COR-L47 (cell line): ENCODE results near the gene LANCL1.

Experiments used
- DNase-seq: peaks from one replicate; lab custom pipeline; 2025; lab: John Stamatoyannopoulos, UW

The LANCL1 gene, protein sequence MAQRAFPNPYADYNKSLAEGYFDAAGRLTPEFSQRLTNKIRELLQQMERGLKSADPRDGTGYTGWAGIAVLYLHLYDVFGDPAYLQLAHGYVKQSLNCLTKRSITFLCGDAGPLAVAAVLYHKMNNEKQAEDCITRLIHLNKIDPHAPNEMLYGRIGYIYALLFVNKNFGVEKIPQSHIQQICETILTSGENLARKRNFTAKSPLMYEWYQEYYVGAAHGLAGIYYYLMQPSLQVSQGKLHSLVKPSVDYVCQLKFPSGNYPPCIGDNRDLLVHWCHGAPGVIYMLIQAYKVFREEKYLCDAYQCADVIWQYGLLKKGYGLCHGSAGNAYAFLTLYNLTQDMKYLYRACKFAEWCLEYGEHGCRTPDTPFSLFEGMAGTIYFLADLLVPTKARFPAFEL

GRCh38 chr2:210476194-210477128 lies at the start of gene LANCL1:
Gene LANCL1 (minus strand): TSS chr2:210476759. CDS start chr2:210476396, 363 bp downstream.
- peak; percentile 88 for DNase-seq

DNA sequence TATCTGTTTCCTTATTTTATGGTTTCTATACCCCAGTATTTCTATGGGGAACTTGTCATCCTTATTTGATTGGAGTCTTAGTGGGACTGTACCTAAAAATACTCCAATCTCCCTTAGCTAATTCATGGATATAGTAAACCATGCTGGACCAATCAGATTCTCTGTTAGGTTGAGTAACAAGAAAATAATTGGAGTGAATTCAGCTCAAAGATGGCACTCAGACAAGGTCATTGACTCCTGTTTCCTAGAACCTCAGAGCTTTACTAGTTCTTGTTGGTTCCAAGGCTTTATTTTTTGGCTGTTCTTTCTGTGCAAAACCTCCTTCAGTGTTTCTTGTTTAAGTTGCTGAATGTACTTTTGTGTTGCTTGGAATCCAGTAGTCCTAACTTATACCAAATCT lies 48.0 kb upstream of the LANCL1 start:
- no peak for DNase-seq

GRCh38 chr2:210523650-210524289 lies 47.2 kb upstream of the LANCL1 start:
- DNase-seq: no peak

DNA sequence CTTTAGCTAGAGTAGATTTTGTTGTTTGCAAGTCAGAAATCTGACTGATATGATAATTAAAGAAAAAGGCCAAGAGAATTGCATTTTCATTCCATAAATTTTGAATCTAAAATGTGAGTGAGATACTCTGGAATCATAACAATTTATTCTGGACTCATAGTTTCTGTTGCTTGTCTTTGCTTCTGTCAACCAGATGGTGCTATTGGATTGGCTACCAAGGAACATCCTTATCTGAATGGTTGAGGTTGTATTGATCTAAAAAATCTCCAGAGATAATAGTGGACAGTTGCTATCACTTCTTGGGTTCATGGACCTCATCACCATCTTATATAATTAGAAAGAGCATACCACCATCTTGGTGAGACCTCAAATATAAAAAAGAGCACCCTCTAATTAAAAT lies 45.8 kb upstream of the LANCL1 start:
- no peak for DNase-seq

DNA sequence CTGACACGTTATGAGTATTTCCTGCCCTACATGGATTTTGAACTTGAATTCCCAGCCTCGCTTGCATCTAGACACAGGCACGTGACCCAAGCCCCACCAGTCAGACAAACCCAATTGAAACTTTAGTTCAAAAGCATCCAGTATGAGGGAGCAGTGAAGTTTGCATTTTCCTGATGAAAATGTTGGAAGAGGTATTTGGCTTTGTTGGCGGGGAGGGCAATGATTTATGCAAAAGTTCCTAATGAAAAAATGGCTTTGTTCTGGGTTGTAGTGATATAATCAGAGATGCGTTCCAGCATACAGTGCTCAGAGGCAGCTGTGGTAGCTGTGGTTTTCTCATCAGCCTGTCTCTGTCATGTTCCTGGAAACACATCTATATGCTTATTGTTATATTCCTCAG lies 43.0 kb upstream of the LANCL1 start:
- DNase-seq: no peak

GRCh38 chr2:210517264-210517663 lies 40.7 kb upstream of the LANCL1 start:
- no peak for DNase-seq

- no peak for DNase-seq
These were observed 39.4 kb upstream of the LANCL1 start for GRCh38 chr2:210515911-210516310.

DNA sequence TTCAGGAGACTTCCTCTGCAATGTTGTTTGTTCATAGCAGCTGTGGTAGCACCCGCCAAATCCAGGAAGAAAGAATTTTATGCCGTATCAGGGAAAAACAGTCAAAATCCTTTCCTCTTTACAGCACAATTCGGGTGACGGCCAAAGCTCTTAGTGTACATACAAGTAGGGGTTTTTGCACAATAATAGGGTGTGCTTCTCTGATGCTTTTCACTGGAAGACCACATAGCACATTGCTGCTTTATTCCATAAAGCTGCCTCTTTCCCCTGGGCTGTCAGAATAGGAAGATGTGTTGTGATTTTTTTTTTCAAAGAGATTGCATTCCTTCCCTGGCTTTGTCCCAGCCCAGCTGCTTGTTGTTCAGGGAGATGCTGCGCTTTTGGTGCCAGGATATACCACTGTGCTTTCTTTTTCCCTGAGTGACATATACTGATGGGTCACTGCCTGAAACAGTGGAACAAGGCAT lies 27.2 kb upstream of the LANCL1 start:
- peak; percentile 46 for DNase-seq

- peak; percentile 68 for DNase-seq
These were observed 26.6 kb upstream of the LANCL1 start for GRCh38 chr2:210503001-210503623.

GRCh38 chr2:210496512-210496911 lies 20.0 kb upstream of the LANCL1 start:
- DNase-seq: no peak

DNA sequence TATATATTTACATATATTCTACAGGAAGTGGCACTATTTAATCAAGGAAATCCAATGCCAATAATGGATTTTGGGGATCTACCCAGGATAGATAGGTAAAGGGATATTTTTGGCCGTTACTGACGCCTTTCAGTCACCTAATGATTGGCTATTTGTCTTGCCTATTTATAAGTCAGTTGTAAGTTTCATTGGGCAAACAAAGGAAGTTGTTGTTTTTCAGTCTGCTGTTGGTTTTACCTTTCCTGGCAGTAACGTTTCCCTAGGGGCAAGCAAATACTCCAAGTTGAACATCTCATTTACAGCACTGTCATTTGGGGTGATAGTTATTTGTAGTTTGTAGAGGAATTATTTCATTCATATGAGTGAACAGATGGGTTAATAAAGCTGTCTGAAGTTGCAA lies 17.0 kb upstream of the LANCL1 start:
- no peak for DNase-seq

DNA sequence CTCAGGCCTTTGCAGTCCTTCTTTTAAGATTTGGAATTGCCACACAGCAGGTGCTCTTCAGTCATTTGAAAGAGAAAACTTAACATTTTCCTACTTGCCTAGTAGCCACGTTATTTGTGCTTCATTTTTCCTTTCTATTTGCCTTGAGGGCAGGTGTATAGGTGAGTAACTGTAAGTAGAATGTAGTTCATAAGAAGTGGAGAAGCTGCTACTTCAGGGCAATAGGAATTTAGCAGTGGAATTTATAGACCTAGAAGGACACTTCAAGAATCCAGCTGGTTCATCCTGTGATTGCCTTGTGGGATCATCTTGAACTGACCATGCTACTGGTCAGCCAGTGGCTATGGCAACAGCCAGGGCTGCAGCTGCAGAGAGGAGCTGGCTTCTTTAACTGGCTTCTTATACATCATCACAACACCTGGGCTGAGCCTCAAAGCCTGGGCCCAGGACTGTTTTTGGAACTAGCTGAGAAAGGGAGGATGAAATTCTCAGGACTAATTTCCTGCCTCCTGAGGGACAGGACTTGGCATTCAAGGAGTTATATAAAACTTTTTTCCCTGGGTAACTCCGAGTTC lies 5.1 kb upstream of the LANCL1 start:
- no peak for DNase-seq

DNA sequence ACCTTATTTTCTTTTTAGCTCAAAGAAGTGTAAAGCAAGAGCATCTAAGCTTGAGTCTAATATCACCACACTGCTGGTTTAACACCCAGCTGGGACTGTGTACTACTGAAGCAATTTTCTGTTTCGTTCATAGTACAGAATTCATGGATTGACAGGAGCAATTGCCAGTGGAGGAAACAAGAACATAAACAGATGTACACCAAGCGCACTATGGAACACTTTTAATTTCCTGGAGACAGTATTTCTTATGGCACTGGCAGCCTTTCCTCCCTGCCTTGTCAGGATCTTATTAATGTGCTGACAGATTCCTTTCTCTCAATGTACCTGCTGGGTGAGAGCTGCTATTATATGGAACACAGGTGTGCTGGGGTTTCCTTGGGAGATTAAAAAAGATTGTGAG lies 4.2 kb upstream of the LANCL1 start:
- DNase-seq: no peak

DNA sequence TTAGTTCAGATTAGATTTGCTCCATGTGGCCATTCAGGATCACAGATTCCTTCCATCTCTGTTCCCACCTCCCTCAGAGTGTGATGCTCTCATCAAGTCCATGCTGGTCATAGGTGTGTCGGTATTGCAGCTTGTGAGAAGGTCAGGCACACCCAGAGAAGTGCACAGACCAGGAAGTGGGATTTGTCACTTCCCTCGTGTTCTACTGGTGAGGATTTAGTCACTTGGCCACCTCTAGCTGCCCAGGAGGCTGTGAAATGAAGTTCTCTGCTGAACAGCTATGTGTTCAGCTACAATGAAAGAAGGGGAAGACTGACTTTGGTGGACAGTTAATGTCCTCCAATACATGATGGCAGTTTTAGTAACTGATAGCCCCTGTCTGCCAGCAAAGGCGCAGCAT lies 3.5 kb upstream of the LANCL1 start:
- no peak for DNase-seq

DNA sequence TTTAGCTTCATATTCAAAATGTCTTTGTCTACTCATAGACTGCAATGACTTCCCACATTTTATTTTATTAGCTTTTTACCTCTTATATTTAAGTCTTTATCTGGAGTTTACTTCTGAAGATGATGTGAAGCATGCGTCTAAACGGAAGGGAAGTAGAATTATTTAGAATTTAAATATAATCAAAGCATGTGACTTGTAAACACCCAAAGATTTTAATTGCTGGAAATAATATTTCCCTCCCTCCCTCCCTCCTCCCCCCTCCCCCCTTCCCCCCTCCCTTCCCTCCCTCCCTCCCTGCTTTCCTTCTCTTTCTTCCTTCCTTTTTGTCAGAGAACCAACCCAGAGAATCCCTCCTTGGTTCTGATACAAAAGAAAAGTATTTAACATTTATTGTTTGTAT lies 2.1 kb upstream of the LANCL1 start:
- no peak for DNase-seq

DNA sequence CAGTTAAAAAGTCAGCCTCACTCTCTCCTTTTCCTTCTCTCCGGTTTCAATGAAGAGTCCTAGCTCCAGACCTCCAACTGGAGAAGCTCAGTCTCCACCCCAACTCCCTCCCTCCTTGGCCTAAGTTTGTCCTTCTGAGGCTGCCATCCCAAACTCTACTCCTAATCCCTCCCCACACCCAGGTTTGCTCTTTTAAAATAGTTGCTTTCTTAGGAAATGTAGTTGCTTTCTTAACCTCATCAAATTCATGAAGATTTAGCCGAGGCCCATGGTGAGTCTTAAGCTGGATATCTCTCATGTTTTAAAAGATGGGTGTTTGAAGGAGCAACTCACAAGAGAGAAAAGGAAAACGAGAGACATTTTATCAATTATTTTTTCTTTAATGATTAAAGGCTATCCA lies 937 bp upstream of the LANCL1 start:
- no peak for DNase-seq

DNA sequence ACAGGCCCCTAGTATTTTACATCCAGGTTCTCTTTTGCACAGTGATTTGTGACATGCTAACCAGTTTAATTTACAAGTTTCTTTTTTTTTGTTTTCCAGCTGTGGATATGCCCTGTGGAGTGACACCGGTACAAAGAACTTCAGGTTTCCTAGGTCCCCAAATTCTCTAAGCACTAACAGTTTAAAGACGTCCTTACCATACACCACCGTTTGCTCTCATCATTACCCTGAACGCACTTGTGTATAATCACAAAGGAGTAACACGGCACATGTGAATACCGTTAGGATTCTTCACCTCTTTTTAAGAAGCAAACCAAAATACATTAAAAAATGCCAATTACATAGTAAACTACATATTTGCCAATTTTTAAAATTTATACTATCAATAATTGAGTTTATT lies 853 bp downstream of the LANCL1 start:
- DNase-seq: no peak

DNA sequence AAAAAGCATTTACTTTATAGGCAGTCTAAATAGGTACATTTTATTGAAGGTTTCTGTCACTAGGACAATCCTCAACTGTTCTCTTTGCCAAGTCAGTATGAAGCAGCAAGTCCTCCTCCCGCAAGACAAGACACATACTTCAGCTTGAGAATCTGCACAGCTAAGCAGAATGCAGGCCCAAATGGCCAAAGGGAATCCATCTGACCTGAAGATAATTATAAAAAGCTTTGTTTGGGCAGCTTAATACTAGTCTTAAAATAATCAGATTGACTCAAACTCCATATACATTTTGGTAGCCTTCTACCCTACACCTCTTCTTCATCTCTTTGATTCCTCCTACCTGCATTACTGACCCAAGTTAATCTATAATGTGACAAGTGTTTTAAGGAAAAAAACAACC lies 1.8 kb downstream of the LANCL1 start:
- no peak for DNase-seq

DNA sequence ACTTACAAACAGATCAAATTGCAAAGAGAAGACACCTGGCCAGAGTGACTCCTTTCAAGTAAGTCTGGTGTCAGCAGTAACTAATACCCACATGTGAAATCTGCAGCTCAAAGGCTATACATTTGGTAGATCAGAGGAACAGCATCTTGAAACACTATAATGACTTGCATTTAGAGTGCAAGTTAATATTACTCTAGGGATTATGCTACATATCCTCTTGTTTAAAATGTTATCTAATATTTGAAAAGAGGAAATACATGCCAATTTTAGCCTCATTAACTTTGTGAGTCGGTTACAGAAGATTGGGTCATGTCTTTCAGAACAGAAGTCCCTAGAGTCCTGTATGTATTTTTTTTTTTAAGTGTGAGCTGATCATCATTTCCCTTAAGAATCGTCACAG lies 15.2 kb downstream of the LANCL1 start:
- no peak for DNase-seq

DNA sequence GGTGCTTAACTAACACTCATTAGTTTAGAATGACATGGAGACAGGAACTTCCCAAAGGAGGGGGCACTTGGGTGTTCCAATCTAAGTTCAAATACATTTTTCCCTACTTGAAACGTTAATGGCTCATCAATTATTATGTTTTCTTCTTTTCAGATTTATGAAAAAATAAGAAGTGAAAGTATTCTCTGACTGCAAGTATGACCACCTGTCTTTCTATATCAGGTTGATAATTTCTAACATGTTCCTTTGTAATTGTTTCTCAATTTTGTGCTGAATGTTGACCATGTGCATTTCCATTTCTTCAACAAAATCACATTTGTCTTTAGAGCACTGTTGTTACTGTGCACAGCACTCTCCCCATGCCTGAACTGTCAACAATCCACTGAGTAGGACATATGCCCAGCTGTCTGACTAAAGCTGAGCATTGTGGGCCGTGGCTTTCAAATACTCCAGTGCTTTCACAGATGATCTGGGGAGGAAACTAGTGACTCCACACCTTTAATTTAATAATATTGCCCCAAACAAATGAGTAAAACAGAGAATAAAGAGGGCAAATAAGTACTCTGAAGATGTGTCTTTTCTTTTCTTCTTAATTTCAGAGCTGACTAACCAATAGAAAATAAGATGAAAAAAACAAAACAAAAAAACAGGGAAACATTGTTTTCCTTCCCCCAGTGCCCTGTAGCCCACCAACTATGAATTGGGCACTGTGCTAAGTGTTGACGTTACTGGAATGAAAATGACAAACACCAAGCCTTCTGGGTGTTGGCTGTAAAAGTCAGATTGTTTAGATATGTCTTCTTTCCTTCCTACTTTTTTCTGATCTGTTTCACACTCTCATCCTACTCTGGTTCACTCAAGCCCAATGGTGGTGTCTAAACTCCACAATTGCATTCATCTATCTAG lies 16.0 kb downstream of the LANCL1 start:
- DNase-seq: no peak

DNA sequence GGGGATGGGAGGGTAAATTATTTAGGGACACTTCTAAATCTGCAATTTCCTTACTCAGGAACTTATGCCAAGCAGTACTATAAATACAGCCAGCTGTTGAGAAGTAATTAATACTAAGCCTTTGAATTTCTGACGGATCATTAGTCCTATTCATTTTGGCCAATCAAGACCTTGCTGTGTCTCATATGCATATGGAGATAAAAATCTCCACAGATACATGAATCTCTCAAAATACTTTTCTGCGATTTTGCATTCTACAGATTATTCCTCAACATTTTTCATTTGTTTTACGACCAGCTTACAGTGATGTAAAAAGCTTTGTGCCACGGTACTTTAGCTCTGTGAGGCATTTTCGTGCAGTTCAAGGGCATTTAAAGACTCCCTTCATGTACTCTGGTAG lies 16.7 kb downstream of the LANCL1 start:
- DNase-seq: no peak
